ENCODE results near the gene RAX. TPM values are rescaled to one million over a fixed set of nuclear protein-coding genes. Genes with fewer than 3 reads are reported as not detected.
A peak's percentile ranks its signal among the peaks of the same experiment; 100 is the strongest.

The RAX gene
- total and polyA plus RNA-seq, 7 experiments from 2014 or later: not detected

DNA sequence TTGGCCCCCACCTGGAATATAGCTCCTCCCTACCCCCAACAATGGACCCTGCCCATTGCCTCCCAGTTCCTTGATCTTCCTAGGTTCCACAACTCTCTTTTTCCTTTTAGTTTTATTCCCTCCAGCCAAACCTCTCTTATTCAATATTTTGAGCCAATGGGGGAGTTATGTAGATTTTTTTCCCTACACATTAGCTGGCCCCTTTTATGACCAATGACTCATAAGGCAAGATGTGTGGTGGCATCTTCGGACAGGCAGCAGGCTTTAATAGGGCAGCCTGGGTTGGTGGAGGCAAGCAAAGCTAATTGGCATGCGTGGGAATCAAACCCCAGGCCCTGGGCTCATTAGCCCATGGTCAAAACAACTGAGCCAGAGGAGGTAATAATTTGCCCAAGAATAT is 44.1 kb downstream of the RAX start:
- no peak overlapping the region for H3K27ac ChIP-seq (ENCODE audit: low read depth, low read length)
- ChIA-PET CTCF (interaction anchor here (0.6 kb wide), 1 partner anchor 540 kb away, joined by 7 read pairs; no protein-coding TSS in a partner anchor), POLR2A (no interaction called here)
- peaks cover 42 to 68% (median 55%) of the 10 kb centered on the region in 5 donors for H3K27me3 Mint-ChIP-seq
- no peaks in the 10 kb centered on the region for H3K9me3 ChIP-seq (ENCODE audit: control insufficient read depth in 2 of 3, low read length in 3 of 3)
- H3K27ac Mint-ChIP-seq: no peak overlapping the region
- H3K4me3 ChIP-seq (ENCODE audit: low read length): no peak overlapping the region
- no peak for DNase-seq
- H3K27me3 ChIP-seq (ENCODE audit: control insufficient read depth in 2 of 2, insufficient read depth in 2 of 2, low read length in 2 of 2): peaks cover 0 to 2% of the 10 kb centered on the region in 2 donors
- no peak for ATAC-seq
- H3K36me3 ChIP-seq (ENCODE audit: control insufficient read depth in 2 of 3, insufficient read depth in 3 of 3, low read length in 3 of 3): no peaks in the 10 kb centered on the region
- H3K4me1 Mint-ChIP-seq: peaks cover 0 to 5% (median 0%) of the 10 kb centered on the region in 7 donors
- no peak overlapping the region for H3K4me3 Mint-ChIP-seq
- H3K9me3 Mint-ChIP-seq: peaks cover 0 to 3% (median 0%) of the 10 kb centered on the region in 11 donors
- intact Hi-C loops (cut with micrococcal nuclease): loop anchor here in 1 of 2 donors (10.0 kb wide), 1 partner anchor 144 kb away; no protein-coding TSS in a partner anchor
- H3K4me1 ChIP-seq (ENCODE audit: control insufficient read depth in 2 of 2, insufficient read depth in 2 of 2, low read length in 2 of 2): no peaks in the 10 kb centered on the region
- peaks cover 0 to 3% (median 0%) of the 10 kb centered on the region in 5 donors for H3K36me3 Mint-ChIP-seq

DNA sequence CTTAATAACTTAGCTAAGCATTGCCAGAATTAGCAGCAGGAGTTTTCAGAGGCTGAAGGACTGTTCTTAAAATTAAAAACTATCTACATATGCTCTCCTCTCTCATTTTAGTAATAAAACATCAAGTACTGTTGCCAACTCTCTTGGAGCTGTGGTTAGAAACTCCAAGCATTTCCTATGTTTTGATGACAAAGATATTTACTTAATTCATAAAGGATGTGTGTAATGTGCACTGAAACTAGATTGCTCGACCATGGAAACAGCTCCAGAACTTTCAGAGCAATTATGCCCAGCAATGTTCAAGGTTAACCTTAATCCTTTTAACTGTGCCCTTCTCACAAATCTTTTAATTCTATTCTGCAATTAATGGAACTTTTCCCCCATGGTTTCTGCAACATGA is 44.9 kb downstream of the RAX start:
- ATAC-seq (no peak), DNase-seq (no peak)
- peaks cover under 1 to 2% of the 10 kb centered on the region in 2 donors for H3K27me3 ChIP-seq (ENCODE audit: control insufficient read depth in 2 of 2, insufficient read depth in 2 of 2, low read length in 2 of 2)
- peaks cover 0 to 3% (median 0%) of the 10 kb centered on the region in 11 donors for H3K9me3 Mint-ChIP-seq
- peaks cover 0 to 5% (median 0%) of the 10 kb centered on the region in 7 donors for H3K4me1 Mint-ChIP-seq
- H3K36me3 ChIP-seq (ENCODE audit: control insufficient read depth in 2 of 3, insufficient read depth in 3 of 3, low read length in 3 of 3): no peaks in the 10 kb centered on the region
- H3K27ac ChIP-seq (ENCODE audit: low read depth, low read length): no peak overlapping the region
- H3K4me1 ChIP-seq (ENCODE audit: control insufficient read depth in 2 of 2, insufficient read depth in 2 of 2, low read length in 2 of 2): no peaks in the 10 kb centered on the region
- CTCF ChIA-PET: no interaction called here
- H3K27ac Mint-ChIP-seq: no peak overlapping the region
- no peak overlapping the region for H3K4me3 ChIP-seq (ENCODE audit: low read length)
- POLR2A ChIA-PET: no interaction called here
- H3K36me3 Mint-ChIP-seq: peaks cover 0 to 3% (median 0%) of the 10 kb centered on the region in 5 donors
- H3K9me3 ChIP-seq (ENCODE audit: control insufficient read depth in 2 of 3, low read length in 3 of 3): no peaks in the 10 kb centered on the region
- H3K4me3 Mint-ChIP-seq: no peak overlapping the region
- peaks cover 48 to 77% (median 63%) of the 10 kb centered on the region in 5 donors for H3K27me3 Mint-ChIP-seq
- intact Hi-C loops (cut with micrococcal nuclease): loop anchor here in 1 of 2 donors (10.0 kb wide), 1 partner anchor 144 kb away; no protein-coding TSS in a partner anchor

DNA sequence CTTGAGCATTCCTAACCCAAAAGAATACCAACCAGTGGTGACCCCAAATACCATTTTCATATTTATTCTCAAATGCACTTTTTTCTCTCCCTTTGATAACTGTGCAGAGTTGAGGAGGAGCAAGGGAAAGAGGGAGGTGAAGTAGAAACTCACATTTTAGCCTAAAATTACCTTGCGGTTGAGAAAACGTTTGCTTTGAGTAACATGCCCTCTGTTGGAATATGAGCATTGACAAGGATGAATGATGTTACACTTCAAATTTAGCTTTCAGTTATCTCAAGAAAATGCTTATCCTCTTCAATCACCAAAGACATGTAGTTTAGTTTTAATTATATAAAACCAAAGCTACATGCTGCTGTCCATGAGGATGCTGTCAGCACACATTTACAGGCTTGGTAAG is 50.9 kb downstream of the RAX start:
- DNase-seq (no peak), ATAC-seq (no peak)
- no peak overlapping the region for H3K27ac Mint-ChIP-seq
- no peaks in the 10 kb centered on the region for H3K36me3 ChIP-seq (ENCODE audit: control insufficient read depth in 2 of 3, insufficient read depth in 3 of 3, low read length in 3 of 3)
- H3K27me3 ChIP-seq (ENCODE audit: control insufficient read depth in 2 of 2, insufficient read depth in 2 of 2, low read length in 2 of 2): peaks cover 2 to 14% of the 10 kb centered on the region in 2 donors
- H3K9me3 Mint-ChIP-seq: peaks cover 0 to 4% (median 0%) of the 10 kb centered on the region in 11 donors
- ChIA-PET POLR2A (no interaction called here), CTCF (no interaction called here)
- H3K36me3 Mint-ChIP-seq: peaks cover 0 to 2% (median 0%) of the 10 kb centered on the region in 5 donors
- no peak overlapping the region for H3K4me3 Mint-ChIP-seq
- no peak overlapping the region for H3K4me3 ChIP-seq (ENCODE audit: low read length)
- H3K27me3 Mint-ChIP-seq: peaks cover 62 to 85% (median 82%) of the 10 kb centered on the region in 5 donors
- no peaks in the 10 kb centered on the region for H3K9me3 ChIP-seq (ENCODE audit: control insufficient read depth in 2 of 3, low read length in 3 of 3)
- H3K4me1 Mint-ChIP-seq: peaks cover 5 to 15% (median 11%) of the 10 kb centered on the region in 7 donors
- intact Hi-C loops (cut with micrococcal nuclease): loop anchor here in 1 of 2 donors (10.0 kb wide), 1 partner anchor 138 kb away; no protein-coding TSS in a partner anchor
- H3K4me1 ChIP-seq (ENCODE audit: control insufficient read depth in 2 of 2, insufficient read depth in 2 of 2, low read length in 2 of 2): no peaks in the 10 kb centered on the region
- H3K27ac ChIP-seq (ENCODE audit: low read depth, low read length): no peak overlapping the region

- no peak for ATAC-seq
- no peak overlapping the region for H3K27ac Mint-ChIP-seq
- no peaks in the 10 kb centered on the region for H3K9me3 ChIP-seq (ENCODE audit: control insufficient read depth in 2 of 3, low read length in 3 of 3)
Measured at GRCh38 chr18:59220784-59221765, 52.2 kb downstream of the RAX start.

DNA sequence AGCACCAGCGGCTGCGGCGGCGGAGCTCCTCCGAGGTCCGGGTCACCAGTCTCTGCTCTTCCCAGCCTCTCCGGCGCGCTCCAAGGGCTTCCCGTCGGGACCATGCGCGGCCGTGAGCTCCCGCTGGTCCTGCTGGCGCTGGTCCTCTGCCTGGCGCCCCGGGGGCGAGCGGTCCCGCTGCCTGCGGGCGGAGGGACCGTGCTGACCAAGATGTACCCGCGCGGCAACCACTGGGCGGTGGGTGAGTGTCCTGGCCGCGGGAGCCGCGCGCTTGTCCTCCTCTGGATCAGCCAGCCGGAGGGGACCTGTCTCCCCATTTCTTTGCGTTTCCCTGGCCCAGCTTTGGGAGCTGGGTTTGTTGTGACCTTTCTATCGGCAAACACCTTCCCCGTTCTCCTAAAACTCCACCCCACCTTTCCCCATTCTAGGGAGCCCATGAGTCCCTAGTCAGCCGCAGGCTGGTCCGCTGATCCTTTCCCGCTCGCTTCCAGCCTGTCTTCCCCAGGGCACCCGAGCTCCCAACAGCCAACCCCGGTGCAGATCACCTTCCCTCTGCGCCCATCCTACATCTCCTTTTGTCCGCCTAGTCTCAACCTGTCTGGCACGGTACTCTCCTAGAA is 53.0 kb downstream of the RAX start:
- no peak overlapping the region for H3K27ac Mint-ChIP-seq
- H3K4me3 Mint-ChIP-seq: peak overlapping the region in 6 of 10 donors; percentile 9 to 56 (median 40)
- Histone ChIP-seq H3K4me3 (ENCODE audit: low read length) (no peak overlapping the region), H3K27ac (ENCODE audit: low read depth, low read length) (no peak overlapping the region), H3K27me3 (ENCODE audit: control insufficient read depth in 2 of 2, insufficient read depth in 2 of 2, low read length in 2 of 2) (peaks cover 0 to 14% of the 10 kb centered on the region in 2 donors), H3K4me1 (ENCODE audit: control insufficient read depth in 2 of 2, insufficient read depth in 2 of 2, low read length in 2 of 2) (no peaks in the 10 kb centered on the region), H3K9me3 (ENCODE audit: control insufficient read depth in 2 of 3, low read length in 3 of 3) (no peaks in the 10 kb centered on the region), H3K36me3 (ENCODE audit: control insufficient read depth in 2 of 3, insufficient read depth in 3 of 3, low read length in 3 of 3) (no peaks in the 10 kb centered on the region)
- ChIA-PET POLR2A (no interaction called here), CTCF (no interaction called here)
- H3K27me3 Mint-ChIP-seq: peaks cover 71 to 83% (median 80%) of the 10 kb centered on the region in 5 donors
- peaks cover 0 to 3% (median 0%) of the 10 kb centered on the region in 11 donors for H3K9me3 Mint-ChIP-seq
- DNase-seq: no peak
- no peak for ATAC-seq
- H3K36me3 Mint-ChIP-seq: peaks cover 0 to 2% (median 0%) of the 10 kb centered on the region in 5 donors
- H3K4me1 Mint-ChIP-seq: peaks cover 1 to 15% (median 11%) of the 10 kb centered on the region in 7 donors
- intact Hi-C loops (cut with micrococcal nuclease): loop anchor here in 1 of 2 donors (10.0 kb wide), 1 partner anchor 135 kb away; no protein-coding TSS in a partner anchor

More at GRCh38 chr18:59220784-59221765, 52.2 kb downstream of the RAX start:
- no peak overlapping the region for H3K27ac ChIP-seq (ENCODE audit: low read depth, low read length)
- intact Hi-C loops (cut with micrococcal nuclease): loop anchor here in 1 of 2 donors (10.0 kb wide), 1 partner anchor 136 kb away; no protein-coding TSS in a partner anchor
- no peaks in the 10 kb centered on the region for H3K4me1 ChIP-seq (ENCODE audit: control insufficient read depth in 2 of 2, insufficient read depth in 2 of 2, low read length in 2 of 2)
- no peaks in the 10 kb centered on the region for H3K36me3 ChIP-seq (ENCODE audit: control insufficient read depth in 2 of 3, insufficient read depth in 3 of 3, low read length in 3 of 3)
- no peak overlapping the region for H3K4me3 ChIP-seq (ENCODE audit: low read length)
- H3K27me3 Mint-ChIP-seq: peaks cover 65 to 84% (median 82%) of the 10 kb centered on the region in 5 donors
- peaks cover 0 to 2% (median 0%) of the 10 kb centered on the region in 5 donors for H3K36me3 Mint-ChIP-seq
- DNase-seq: no peak
- H3K4me1 Mint-ChIP-seq: peaks cover 5 to 15% (median 11%) of the 10 kb centered on the region in 7 donors
- ChIA-PET POLR2A (no interaction called here), CTCF (no interaction called here)
- peak overlapping the region in 5 of 10 donors; percentile 20 to 52 (median 25) for H3K4me3 Mint-ChIP-seq
- peaks cover 0 to 3% (median 0%) of the 10 kb centered on the region in 11 donors for H3K9me3 Mint-ChIP-seq
- H3K27me3 ChIP-seq (ENCODE audit: control insufficient read depth in 2 of 2, insufficient read depth in 2 of 2, low read length in 2 of 2): peaks cover 1 to 14% of the 10 kb centered on the region in 2 donors

- no peak within 1 kb of the TSS for H3K27ac ChIP-seq (ENCODE audit: low read depth, low read length)
- no peak within 1 kb of the TSS for H3K4me3 ChIP-seq (ENCODE audit: low read length)
- no peak for ATAC-seq
- H3K9me3 ChIP-seq (ENCODE audit: control insufficient read depth in 2 of 3, low read length in 3 of 3): no peaks in the 10 kb centered on the region
- peaks cover 0 to 14% of the 10 kb centered on the region in 2 donors for H3K27me3 ChIP-seq (ENCODE audit: control insufficient read depth in 2 of 2, insufficient read depth in 2 of 2, low read length in 2 of 2)
- H3K4me1 Mint-ChIP-seq: peaks cover 0 to 15% (median 11%) of the 10 kb centered on the region in 7 donors
- H3K4me3 Mint-ChIP-seq: peak within 1 kb of the TSS in 6 of 10 donors; percentile 9 to 60 (median 40)
- H3K36me3 ChIP-seq (ENCODE audit: control insufficient read depth in 2 of 3, insufficient read depth in 3 of 3, low read length in 3 of 3): no peaks in the 10 kb centered on the region
- CTCF ChIA-PET: no interaction called here
- H3K36me3 Mint-ChIP-seq: peaks cover 0 to 2% (median 0%) of the 10 kb centered on the region in 5 donors
- peaks cover 0 to 3% (median 0%) of the 10 kb centered on the region in 11 donors for H3K9me3 Mint-ChIP-seq
- POLR2A ChIA-PET: no interaction called here
- H3K4me1 ChIP-seq (ENCODE audit: control insufficient read depth in 2 of 2, insufficient read depth in 2 of 2, low read length in 2 of 2): no peaks in the 10 kb centered on the region
- H3K27ac Mint-ChIP-seq: no peak within 1 kb of the TSS
- peaks cover 70 to 82% (median 76%) of the 10 kb centered on the region in 5 donors for H3K27me3 Mint-ChIP-seq
- DNase-seq: no peak
- intact Hi-C loops (cut with micrococcal nuclease): loop anchor here in 1 of 2 donors (10.0 kb wide), 1 partner anchor 135 kb away; no protein-coding TSS in a partner anchor
Measured at GRCh38 chr18:59219672-59220163, 53.5 kb downstream of the RAX start, which contains the start of gene GRP. TSS of gene GRP (plus strand) at chr18:59220158. CDS start at chr18:59220266, 108 bp downstream.
